Nephron (organoid): ENCODE data around the gene GIGYF2.

Experiments used
- H3K27ac Mint-ChIP-seq, 3 experiments: 2 replicates each; pipeline ENCODE4 v1.8.0; 2020; ENCODE audit warnings: mixed read lengths in 3 of 3, mild to moderate bottlenecking in 2 of 3, moderate library complexity in 1 of 3
- H3K27me3 Mint-ChIP-seq: 2 replicates; pipeline ENCODE4 v1.8.0; 2021; ENCODE audit warnings: low read depth, mild to moderate bottlenecking, moderate library complexity, mixed read lengths
- H3K36me3 Mint-ChIP-seq: 2 replicates; pipeline ENCODE4 v1.8.0; 2020; ENCODE audit warnings: low read depth, mixed read lengths
- H3K4me1 Mint-ChIP-seq: 2 replicates; pipeline ENCODE4 v1.8.0; 2020; ENCODE audit warnings: mixed read lengths
- H3K4me3 Mint-ChIP-seq, 3 experiments: 2 replicates each; pipeline ENCODE4 v1.8.0; 2020; ENCODE audit warnings: mild to moderate bottlenecking in 3 of 3, mixed read lengths in 3 of 3, moderate library complexity in 2 of 3
- H3K9me3 Mint-ChIP-seq: 2 replicates; pipeline ENCODE4 v1.8.0; 2020; ENCODE audit warnings: mixed read lengths
- CTCF ChIP-seq, 3 experiments: fragments of 200-600 bp; sonication (generic); IDR thresholded peaks; one replicate each; pipeline ENCODE4 v1.5.0; 2021; ENCODE audit warnings: antibody characterized with exemption in 3 of 3; ENCODE audit not compliant: unreplicated experiment in 3 of 3

Gene GIGYF2

DNA sequence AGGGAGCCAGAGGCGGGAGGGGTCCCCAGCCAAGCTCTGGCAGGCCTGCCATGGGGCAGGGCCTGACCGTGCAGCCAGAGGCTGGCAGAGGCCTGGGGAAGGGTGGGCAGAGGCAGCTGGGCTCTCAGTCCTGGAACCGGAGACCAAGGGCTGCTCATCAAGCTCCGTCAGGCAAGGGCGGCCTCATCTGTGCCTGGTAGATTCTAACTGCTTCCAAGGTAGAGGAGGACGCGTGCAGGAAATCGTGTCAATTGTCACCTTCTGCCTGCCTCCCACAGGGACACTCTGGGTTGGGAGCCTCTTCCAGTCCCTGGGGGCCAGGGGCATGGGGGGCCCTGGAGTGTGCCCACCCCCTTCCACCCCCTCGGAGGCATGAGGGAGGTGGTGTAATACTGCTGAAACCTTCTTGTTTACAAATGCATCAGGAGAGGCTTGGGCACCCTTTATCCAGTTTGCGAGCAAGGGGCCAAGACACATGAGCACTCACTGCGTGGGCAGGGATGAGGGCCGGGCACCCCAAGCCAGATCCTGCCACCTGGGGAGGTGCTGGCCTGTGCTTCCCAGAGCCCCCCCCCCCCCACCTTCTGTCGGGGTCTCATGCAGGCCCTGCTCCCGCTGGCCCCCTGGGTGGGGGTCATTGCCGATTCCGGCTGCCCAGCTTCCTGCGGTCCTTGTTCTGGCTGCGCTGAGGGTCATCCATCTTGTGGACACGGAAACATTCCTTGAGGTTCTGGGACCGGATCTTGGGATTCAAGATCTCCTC is 181.9 kb downstream of the GIGYF2 start:
- no peak for TF ChIP-seq CTCF (IDR thresholded peaks at IDR 0.05; ENCODE audit: unreplicated experiment in 3 of 3)
- Mint-ChIP-seq H3K4me1 (no peaks in the 10 kb centered on the region), H3K4me3 (no peak overlapping the region), H3K9me3 (no peaks in the 10 kb centered on the region), H3K27me3 (peaks cover 31% of the 10 kb centered on the region), H3K27ac (no peak overlapping the region), H3K36me3 (no peaks in the 10 kb centered on the region)

DNA sequence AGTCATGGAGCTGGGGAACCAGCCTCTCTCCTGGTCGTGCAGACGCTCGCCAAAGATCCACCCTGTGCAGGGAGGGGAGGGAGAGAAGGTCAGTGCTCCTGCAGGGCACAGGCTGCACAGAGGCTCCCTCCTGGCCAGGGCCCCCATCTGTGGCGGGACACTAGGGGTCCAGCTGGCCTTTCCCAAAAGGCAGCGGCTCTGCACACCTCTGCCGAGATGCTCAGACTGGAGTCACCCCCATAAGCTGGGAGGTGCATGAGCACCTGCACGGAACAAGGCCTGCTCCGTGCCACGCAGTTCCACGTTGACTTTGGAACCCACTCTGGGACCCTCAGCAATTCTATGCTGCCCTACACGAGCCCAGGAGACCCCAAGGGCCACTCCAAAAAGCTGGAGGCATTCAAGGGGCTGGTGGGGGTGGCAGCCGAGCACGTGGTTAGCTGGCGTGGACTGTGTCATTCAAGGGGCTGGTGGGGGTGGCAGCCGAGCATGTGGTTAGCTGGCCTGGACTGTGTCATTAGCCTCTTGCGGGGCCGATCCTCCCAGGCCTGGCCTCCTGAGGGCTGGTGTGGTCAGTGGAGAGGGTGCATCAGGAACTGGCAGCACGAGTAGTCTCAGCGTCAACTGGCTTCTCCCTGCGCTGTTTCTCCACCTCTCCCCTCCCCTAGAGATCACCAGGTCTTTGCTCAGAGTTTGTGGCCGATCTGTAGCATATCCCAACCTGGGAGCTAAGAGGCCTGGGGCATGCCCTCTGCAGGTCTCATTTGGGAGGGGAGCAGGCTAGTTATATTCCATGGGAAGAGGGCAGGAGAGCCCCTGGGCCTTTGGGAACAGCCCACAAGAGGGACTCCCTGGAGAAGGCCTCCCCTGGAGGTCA is 182.7 kb downstream of the GIGYF2 start:
- TF ChIP-seq CTCF (IDR thresholded peaks at IDR 0.05; ENCODE audit: unreplicated experiment in 3 of 3): no peak
- Mint-ChIP-seq H3K9me3 (no peaks in the 10 kb centered on the region), H3K27me3 (peaks cover 26% of the 10 kb centered on the region), H3K36me3 (no peaks in the 10 kb centered on the region), H3K4me3 (no peak overlapping the region), H3K27ac (no peak overlapping the region), H3K4me1 (no peaks in the 10 kb centered on the region)

DNA sequence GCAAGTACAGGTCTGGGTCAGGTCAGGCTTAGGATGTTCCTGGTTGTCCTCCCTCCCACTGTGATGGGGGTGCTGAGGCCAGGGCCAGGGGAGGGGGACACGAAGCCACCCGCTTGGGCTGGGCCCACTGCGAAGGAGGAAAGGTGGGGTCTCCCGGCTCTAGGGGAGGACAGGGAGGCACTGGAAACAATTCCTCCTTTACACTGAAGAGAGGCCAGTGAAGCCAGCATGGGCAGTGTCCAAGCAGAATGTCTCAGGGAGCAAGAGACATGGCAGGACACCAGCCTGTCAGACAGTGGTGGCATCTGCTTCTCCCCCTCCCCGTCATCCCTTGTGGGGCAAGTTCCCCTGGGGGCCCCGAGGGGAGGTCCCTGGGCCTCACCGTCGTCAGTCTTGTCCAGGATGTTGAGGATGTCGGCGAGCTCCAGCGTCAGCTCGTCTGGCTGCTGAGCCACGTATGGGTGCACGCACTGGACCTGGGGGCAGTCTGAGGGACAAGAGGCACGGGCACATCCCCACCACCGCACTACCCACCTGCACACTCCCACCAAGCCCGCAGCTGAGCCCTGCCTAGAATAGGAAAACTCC is 183.7 kb downstream of the GIGYF2 start:
- no peak for TF ChIP-seq CTCF (IDR thresholded peaks at IDR 0.05; ENCODE audit: unreplicated experiment in 3 of 3)
- no peaks in the 10 kb centered on the region for H3K36me3 Mint-ChIP-seq
- peak overlapping the region in 1 of 3 experiments; percentile 34 for H3K27ac Mint-ChIP-seq
- no peaks in the 10 kb centered on the region for H3K4me1 Mint-ChIP-seq
- H3K27me3 Mint-ChIP-seq: peaks cover 18% of the 10 kb centered on the region
- H3K4me3 Mint-ChIP-seq: no peak overlapping the region
- H3K9me3 Mint-ChIP-seq: no peaks in the 10 kb centered on the region

- no peak for TF ChIP-seq CTCF (IDR thresholded peaks at IDR 0.05; ENCODE audit: unreplicated experiment in 3 of 3)
- H3K4me1 Mint-ChIP-seq: no peaks in the 10 kb centered on the region
- H3K9me3 Mint-ChIP-seq: no peaks in the 10 kb centered on the region
- H3K36me3 Mint-ChIP-seq: no peaks in the 10 kb centered on the region
- H3K4me3 Mint-ChIP-seq: no peak overlapping the region
- H3K27me3 Mint-ChIP-seq: peaks cover 22% of the 10 kb centered on the region
- H3K27ac Mint-ChIP-seq: no peak overlapping the region
Observed at GRCh38 chr2:232882085-232882484, 185.0 kb downstream of the GIGYF2 start.

- H3K4me1 Mint-ChIP-seq: no peaks in the 10 kb centered on the region
- no peaks in the 10 kb centered on the region for H3K36me3 Mint-ChIP-seq
- H3K9me3 Mint-ChIP-seq: no peaks in the 10 kb centered on the region
- H3K27me3 Mint-ChIP-seq: peaks cover 22% of the 10 kb centered on the region
- TF ChIP-seq CTCF (IDR thresholded peaks at IDR 0.05; ENCODE audit: unreplicated experiment in 3 of 3): no peak
- no peak overlapping the region for H3K27ac Mint-ChIP-seq
- H3K4me3 Mint-ChIP-seq: no peak overlapping the region
Observed at GRCh38 chr2:232882505-232883115, 185.5 kb downstream of the GIGYF2 start.
